Nephron progenitor cell (in vitro differentiated cells): ENCODE data around the gene PIGN.

Source experiments
- DNase-seq: peaks from one replicate; pipeline ENCODE4 v3.0.0; 2021
- H3K27ac Mint-ChIP-seq: 2 replicates; pipeline ENCODE4 v1.8.0; 2021; ENCODE audit warnings: mild to moderate bottlenecking, moderate library complexity, mixed read lengths
- H3K27me3 Mint-ChIP-seq: 2 replicates; pipeline ENCODE4 v1.8.0; 2021; ENCODE audit warnings: mild to moderate bottlenecking, low read depth, mixed read lengths; ENCODE audit not compliant: poor library complexity
- H3K36me3 Mint-ChIP-seq: 2 replicates; pipeline ENCODE4 v1.8.0; 2021; ENCODE audit warnings: low read depth, mixed read lengths
- H3K4me1 Mint-ChIP-seq: 2 replicates; pipeline ENCODE4 v1.8.0; 2021; ENCODE audit warnings: mixed read lengths
- H3K4me3 Mint-ChIP-seq: 2 replicates; pipeline ENCODE4 v1.8.0; 2021; ENCODE audit warnings: mild to moderate bottlenecking, moderate library complexity, mixed read lengths
- H3K9me3 Mint-ChIP-seq: 2 replicates; pipeline ENCODE4 v1.8.0; 2021; ENCODE audit warnings: mild to moderate bottlenecking, moderate library complexity, mixed read lengths
- TF ChIP-seq, protein P1 (sequence below): fragments of 200-600 bp; sonication (generic); IDR thresholded peaks from 2 replicates; pipeline ENCODE4 v1.5.0; 2021; ENCODE audit warnings: antibody characterized with exemption

Gene PIGN

DNA sequence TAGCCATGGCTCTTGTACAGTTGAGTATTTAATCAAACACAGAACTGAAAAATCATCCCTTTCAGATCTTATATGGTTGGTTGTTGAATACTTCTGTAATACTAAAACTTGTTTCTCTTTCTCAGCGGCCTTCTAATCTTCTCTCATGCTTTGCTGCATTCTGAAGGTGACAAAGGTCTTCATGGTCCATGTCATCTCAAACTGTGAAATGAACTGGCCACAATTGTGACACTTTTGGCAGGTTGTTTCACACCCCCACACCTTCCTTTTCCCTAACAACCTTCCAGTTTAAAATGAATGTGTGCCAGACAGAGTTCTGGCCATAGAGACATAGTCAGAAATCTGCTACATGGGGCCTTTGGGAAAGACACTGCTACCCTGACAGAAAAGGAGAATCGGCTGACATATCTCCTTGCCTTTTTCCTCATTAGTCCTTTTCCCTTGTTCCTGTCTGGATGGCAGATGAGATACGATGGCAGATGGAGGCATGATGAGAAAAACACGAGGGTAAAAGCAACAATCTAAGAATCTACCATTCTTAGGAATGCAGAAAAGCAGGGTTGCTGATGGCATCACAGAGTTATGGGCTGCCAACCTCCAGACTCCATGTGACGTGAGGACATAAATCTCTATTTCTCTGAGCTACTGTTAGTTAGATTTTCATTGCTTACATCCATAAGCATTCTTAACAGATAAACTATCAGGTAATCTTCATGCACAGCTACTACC, 106.5 kb downstream of the PIGN start:
- Mint-ChIP-seq H3K27me3 (no peaks in the 10 kb centered on the region), H3K9me3 (no peaks in the 10 kb centered on the region), H3K27ac (peak overlapping the region; percentile 83), H3K4me3 (no peak overlapping the region), H3K36me3 (peaks cover 10% of the 10 kb centered on the region), H3K4me1 (peaks cover 23% of the 10 kb centered on the region)
- TF ChIP-seq, protein P1, sequence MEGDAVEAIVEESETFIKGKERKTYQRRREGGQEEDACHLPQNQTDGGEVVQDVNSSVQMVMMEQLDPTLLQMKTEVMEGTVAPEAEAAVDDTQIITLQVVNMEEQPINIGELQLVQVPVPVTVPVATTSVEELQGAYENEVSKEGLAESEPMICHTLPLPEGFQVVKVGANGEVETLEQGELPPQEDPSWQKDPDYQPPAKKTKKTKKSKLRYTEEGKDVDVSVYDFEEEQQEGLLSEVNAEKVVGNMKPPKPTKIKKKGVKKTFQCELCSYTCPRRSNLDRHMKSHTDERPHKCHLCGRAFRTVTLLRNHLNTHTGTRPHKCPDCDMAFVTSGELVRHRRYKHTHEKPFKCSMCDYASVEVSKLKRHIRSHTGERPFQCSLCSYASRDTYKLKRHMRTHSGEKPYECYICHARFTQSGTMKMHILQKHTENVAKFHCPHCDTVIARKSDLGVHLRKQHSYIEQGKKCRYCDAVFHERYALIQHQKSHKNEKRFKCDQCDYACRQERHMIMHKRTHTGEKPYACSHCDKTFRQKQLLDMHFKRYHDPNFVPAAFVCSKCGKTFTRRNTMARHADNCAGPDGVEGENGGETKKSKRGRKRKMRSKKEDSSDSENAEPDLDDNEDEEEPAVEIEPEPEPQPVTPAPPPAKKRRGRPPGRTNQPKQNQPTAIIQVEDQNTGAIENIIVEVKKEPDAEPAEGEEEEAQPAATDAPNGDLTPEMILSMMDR = no peak
- no peak for DNase-seq

- DNase-seq = no peak
- no peak overlapping the region for H3K27ac Mint-ChIP-seq
- no peak overlapping the region for H3K4me3 Mint-ChIP-seq
- TF ChIP-seq, protein P1 = no peak
- no peaks in the 10 kb centered on the region for H3K27me3 Mint-ChIP-seq
- H3K9me3 Mint-ChIP-seq = no peaks in the 10 kb centered on the region
- H3K4me1 Mint-ChIP-seq = peaks cover 7% of the 10 kb centered on the region
- peaks cover 10% of the 10 kb centered on the region for H3K36me3 Mint-ChIP-seq
Measured at GRCh38 chr18:62073461-62074281, 113.2 kb downstream of the PIGN start.

GRCh38 chr18:62072370-62072769, 114.5 kb downstream of the PIGN start:
- TF ChIP-seq, protein P1 = no peak
- no peak overlapping the region for H3K4me3 Mint-ChIP-seq
- H3K27ac Mint-ChIP-seq = no peak overlapping the region
- H3K9me3 Mint-ChIP-seq = peaks cover 2% of the 10 kb centered on the region
- DNase-seq = no peak
- no peaks in the 10 kb centered on the region for H3K27me3 Mint-ChIP-seq
- H3K36me3 Mint-ChIP-seq = peaks cover 20% of the 10 kb centered on the region
- H3K4me1 Mint-ChIP-seq = peaks cover 11% of the 10 kb centered on the region

DNA sequence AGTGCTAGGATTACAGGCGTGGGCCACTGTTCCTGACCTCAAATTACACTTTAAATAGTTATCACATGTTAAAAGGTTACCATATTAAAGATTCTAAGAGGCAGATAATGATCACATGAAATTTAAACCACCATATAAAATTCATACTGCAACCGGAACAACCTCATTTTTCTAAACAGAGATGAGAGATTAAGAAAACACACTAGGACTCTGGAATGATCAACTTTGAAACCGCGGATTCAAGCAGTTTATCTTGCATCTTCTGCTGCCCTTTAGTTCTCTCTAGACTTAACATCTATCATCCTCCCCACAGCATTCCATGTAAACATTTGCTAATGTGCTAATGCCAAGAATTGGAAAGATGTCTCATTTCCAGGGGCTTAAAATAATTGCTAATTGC, 115.8 kb downstream of the PIGN start:
- Mint-ChIP-seq H3K4me3 (no peak overlapping the region), H3K4me1 (peaks cover 11% of the 10 kb centered on the region), H3K27me3 (no peaks in the 10 kb centered on the region), H3K9me3 (peaks cover 8% of the 10 kb centered on the region), H3K27ac (peak overlapping the region; percentile 41), H3K36me3 (peaks cover 28% of the 10 kb centered on the region)
- DNase-seq = no peak
- TF ChIP-seq, protein P1 = no peak

DNA sequence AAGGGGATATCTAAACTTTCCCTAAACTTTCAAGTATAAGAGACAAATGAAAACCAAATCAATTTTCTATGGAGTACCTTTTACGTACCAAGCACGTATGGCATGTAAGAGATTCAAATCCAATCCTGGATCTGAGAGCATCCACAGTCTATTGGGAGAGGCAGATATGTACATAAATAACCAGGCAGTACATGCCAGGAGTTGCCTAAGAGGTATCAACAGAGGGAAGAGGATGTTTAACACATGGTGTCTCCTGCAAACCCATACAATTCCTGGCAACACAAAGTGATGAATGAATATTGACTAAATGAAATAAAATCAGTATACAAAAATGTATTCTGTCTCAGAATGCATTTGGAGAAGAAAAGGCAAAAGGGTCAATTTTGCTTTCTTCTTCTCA, 116.6 kb downstream of the PIGN start:
- peaks cover 8% of the 10 kb centered on the region for H3K9me3 Mint-ChIP-seq
- H3K36me3 Mint-ChIP-seq = peaks cover 27% of the 10 kb centered on the region
- no peaks in the 10 kb centered on the region for H3K27me3 Mint-ChIP-seq
- TF ChIP-seq, protein P1 = no peak
- DNase-seq = no peak
- no peak overlapping the region for H3K27ac Mint-ChIP-seq
- peaks cover 11% of the 10 kb centered on the region for H3K4me1 Mint-ChIP-seq
- no peak overlapping the region for H3K4me3 Mint-ChIP-seq
